ENCODE results near the gene CPNE5. TPM values are rescaled to one million over a fixed set of nuclear protein-coding genes. Genes with fewer than 3 reads are reported as not detected.

The CPNE5 gene
- polyA plus RNA-seq, 1 of the 3 experiments (the other 2 are of a cell fraction) = 0.30 TPM

DNA sequence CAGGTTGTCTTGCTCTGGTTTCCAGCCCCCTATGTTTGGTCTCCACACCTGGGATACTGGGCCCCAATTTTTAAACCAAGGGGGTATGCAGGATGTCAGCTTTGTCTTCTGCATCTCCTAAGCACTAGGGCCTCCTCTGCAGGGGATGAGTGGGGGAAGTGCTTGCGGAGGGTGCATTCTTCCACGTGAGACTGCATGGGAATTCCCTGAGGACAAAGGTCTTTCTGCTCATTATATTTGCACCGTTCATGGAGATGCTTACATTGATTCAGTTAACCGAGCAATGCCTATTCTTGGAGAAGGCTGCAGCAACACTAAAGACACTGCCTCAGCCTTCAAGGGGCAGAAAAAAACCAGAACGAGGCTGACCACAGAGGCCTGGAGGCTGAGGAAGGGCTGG, 96.2 kb downstream of the CPNE5 start (continued):
- TF ChIP-seq, protein P1, sequence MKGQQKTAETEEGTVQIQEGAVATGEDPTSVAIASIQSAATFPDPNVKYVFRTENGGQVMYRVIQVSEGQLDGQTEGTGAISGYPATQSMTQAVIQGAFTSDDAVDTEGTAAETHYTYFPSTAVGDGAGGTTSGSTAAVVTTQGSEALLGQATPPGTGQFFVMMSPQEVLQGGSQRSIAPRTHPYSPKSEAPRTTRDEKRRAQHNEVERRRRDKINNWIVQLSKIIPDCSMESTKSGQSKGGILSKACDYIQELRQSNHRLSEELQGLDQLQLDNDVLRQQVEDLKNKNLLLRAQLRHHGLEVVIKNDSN (IDR thresholded peaks at IDR 0.05; ENCODE audit: borderline replicate concordance, low read depth) = no peak
- TF ChIP-seq, protein P2, sequence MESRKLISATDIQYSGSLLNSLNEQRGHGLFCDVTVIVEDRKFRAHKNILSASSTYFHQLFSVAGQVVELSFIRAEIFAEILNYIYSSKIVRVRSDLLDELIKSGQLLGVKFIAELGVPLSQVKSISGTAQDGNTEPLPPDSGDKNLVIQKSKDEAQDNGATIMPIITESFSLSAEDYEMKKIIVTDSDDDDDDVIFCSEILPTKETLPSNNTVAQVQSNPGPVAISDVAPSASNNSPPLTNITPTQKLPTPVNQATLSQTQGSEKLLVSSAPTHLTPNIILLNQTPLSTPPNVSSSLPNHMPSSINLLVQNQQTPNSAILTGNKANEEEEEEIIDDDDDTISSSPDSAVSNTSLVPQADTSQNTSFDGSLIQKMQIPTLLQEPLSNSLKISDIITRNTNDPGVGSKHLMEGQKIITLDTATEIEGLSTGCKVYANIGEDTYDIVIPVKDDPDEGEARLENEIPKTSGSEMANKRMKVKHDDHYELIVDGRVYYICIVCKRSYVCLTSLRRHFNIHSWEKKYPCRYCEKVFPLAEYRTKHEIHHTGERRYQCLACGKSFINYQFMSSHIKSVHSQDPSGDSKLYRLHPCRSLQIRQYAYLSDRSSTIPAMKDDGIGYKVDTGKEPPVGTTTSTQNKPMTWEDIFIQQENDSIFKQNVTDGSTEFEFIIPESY (IDR thresholded peaks at IDR 0.05; ENCODE audit: borderline replicate concordance, low read depth) = no peak

DNA sequence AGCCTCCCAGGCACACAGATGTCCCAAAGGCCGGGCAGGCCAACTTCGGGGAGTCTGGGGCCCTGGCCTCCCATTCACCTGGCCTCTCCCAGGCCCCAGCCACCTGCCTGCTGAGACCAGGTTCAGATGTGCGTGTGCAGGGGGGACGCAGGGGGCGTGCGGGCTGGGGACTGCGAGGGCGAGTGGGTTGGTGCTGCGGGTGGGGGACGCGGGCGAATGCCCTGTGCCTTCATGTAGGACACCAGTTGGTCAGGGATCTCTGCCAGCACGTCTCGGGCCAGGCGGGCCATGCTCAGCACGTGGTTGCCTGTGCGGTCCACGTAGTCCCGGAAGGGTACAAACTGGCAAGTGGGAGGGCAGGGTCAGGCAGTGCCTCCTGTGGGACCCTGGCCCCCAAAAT, 97.1 kb downstream of the CPNE5 start:
- Histone ChIP-seq H3K4me2 (no peak overlapping the region), H2AFZ (ENCODE audit: low read depth) (no peak overlapping the region)

DNA sequence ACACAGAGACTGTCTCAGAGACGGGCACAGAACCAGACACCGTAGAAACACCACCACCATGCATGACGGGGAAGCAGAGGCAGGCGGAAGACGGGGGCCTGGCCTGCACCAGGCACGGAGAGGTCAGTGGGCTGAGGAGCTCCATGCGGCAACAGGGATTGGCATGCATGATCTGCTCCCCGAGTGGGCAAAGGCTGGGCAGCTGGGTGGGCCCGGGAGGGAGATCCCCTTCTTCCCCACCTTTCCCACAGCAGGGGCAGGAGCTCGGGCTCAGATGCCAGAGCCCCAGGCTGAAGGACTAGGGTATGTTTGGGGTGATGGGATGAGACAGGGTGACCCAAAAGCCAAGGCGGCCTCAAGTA, 98.4 kb downstream of the CPNE5 start:
- no peak overlapping the region for H2AFZ ChIP-seq (ENCODE audit: low read depth)
- H3K79me2 ChIP-seq (ENCODE audit: insufficient read depth) = no peaks in the 10 kb centered on the region
- no peak overlapping the region for H3K9ac ChIP-seq
- H3K4me1 ChIP-seq (ENCODE audit: control insufficient read depth in 1 of 2, insufficient read depth in 2 of 2, low read depth in 1 of 2, low read length in 1 of 2) = peaks cover 0 to 1% of the 10 kb centered on the region in 2 experiments; a peak in 1 of 4 replicates
- ChIA-PET CTCF (interaction anchor here (1.6 kb wide), 1 partner anchor 25 kb away, joined by 4 read pairs; no protein-coding TSS in a partner anchor), POLR2A (no interaction called here)
- H4K20me1 ChIP-seq (ENCODE audit: insufficient read depth) = no peaks in the 10 kb centered on the region
- no peaks in the 10 kb centered on the region for H3K27me3 ChIP-seq (ENCODE audit: insufficient read depth)
- no peak overlapping the region for H3K4me2 ChIP-seq
- H3K9me3 ChIP-seq = no peaks in the 10 kb centered on the region
- H3K36me3 ChIP-seq (replicated peaks in 1 of 2; ENCODE audit: control insufficient read depth in 1 of 2, insufficient read depth in 2 of 2, low read length in 1 of 2) = no peaks in the 10 kb centered on the region
- H3K9me2 ChIP-seq = no peaks in the 10 kb centered on the region
- no peaks in the 10 kb centered on the region for H3F3A ChIP-seq (replicated peaks; ENCODE audit: insufficient read depth)
- 96% methylated on average over 9 of the region's 11 CpGs for WGBS (ENCODE audit: low lambda C conversion rate)
- no peak overlapping the region for H3K4me3 ChIP-seq (ENCODE audit: low read depth in 2 of 2, low read length in 1 of 2)
- DNase-seq = no peak
- no peak overlapping the region for H3K27ac ChIP-seq (ENCODE audit: low read depth in 2 of 2, low read length in 1 of 2)
- TF ChIP-seq RCOR1 (IDR thresholded peaks at IDR 0.05; ENCODE audit: low read length) = no peak
- TF ChIP-seq FOXM1 (IDR thresholded peaks at IDR 0.05; ENCODE audit: low read depth) = no peak
- TF ChIP-seq NFIC (IDR thresholded peaks at IDR 0.05; ENCODE audit: borderline replicate concordance) = no peak
- no peak for TF ChIP-seq TCF12 (IDR thresholded peaks at IDR 0.05)
- no peak for TF ChIP-seq GABPA (IDR thresholded peaks at IDR 0.05; ENCODE audit: low read depth)
- no peak for TF ChIP-seq SMC3 (IDR thresholded peaks at IDR 0.05; ENCODE audit: low read depth, low read length)
- TF ChIP-seq ELF1 (IDR thresholded peaks at IDR 0.05) = no peak
- TF ChIP-seq TEAD4 (IDR thresholded peaks at IDR 0.05; ENCODE audit: borderline replicate concordance, insufficient read depth) = no peak
- TF ChIP-seq RXRA (IDR thresholded peaks at IDR 0.05; ENCODE audit: borderline replicate concordance, low read depth) = no peak
- no peak for TF ChIP-seq RAD21 (IDR thresholded peaks at IDR 0.05; ENCODE audit: low read length)
- TF ChIP-seq TAF1 (IDR thresholded peaks at IDR 0.05; ENCODE audit: borderline replicate concordance, low read depth, low read length) = no peak
- TF ChIP-seq MEF2A (IDR thresholded peaks at IDR 0.05; ENCODE audit: borderline replicate concordance, low read depth) = no peak
- TF ChIP-seq FOXJ3 (CRISPR knock-in tag; IDR thresholded peaks at IDR 0.05) = no peak
- TF ChIP-seq, protein P3, sequence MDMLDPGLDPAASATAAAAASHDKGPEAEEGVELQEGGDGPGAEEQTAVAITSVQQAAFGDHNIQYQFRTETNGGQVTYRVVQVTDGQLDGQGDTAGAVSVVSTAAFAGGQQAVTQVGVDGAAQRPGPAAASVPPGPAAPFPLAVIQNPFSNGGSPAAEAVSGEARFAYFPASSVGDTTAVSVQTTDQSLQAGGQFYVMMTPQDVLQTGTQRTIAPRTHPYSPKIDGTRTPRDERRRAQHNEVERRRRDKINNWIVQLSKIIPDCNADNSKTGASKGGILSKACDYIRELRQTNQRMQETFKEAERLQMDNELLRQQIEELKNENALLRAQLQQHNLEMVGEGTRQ (IDR thresholded peaks at IDR 0.05; ENCODE audit: borderline replicate concordance, low read depth, low read length) = no peak
- no peak for TF ChIP-seq CHD2 (IDR thresholded peaks at IDR 0.05; ENCODE audit: low read length, partially characterized antibody)
- TF ChIP-seq, protein P4, sequence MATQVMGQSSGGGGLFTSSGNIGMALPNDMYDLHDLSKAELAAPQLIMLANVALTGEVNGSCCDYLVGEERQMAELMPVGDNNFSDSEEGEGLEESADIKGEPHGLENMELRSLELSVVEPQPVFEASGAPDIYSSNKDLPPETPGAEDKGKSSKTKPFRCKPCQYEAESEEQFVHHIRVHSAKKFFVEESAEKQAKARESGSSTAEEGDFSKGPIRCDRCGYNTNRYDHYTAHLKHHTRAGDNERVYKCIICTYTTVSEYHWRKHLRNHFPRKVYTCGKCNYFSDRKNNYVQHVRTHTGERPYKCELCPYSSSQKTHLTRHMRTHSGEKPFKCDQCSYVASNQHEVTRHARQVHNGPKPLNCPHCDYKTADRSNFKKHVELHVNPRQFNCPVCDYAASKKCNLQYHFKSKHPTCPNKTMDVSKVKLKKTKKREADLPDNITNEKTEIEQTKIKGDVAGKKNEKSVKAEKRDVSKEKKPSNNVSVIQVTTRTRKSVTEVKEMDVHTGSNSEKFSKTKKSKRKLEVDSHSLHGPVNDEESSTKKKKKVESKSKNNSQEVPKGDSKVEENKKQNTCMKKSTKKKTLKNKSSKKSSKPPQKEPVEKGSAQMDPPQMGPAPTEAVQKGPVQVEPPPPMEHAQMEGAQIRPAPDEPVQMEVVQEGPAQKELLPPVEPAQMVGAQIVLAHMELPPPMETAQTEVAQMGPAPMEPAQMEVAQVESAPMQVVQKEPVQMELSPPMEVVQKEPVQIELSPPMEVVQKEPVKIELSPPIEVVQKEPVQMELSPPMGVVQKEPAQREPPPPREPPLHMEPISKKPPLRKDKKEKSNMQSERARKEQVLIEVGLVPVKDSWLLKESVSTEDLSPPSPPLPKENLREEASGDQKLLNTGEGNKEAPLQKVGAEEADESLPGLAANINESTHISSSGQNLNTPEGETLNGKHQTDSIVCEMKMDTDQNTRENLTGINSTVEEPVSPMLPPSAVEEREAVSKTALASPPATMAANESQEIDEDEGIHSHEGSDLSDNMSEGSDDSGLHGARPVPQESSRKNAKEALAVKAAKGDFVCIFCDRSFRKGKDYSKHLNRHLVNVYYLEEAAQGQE (IDR thresholded peaks at IDR 0.05; ENCODE audit: low read depth, low read length) = no peak
- TF ChIP-seq NRF1 (IDR thresholded peaks at IDR 0.05; ENCODE audit: low read depth, low read length) = no peak

More for the DNA sequence above, 97.1 kb downstream of the CPNE5 start:
- Histone ChIP-seq H4K20me1 (ENCODE audit: insufficient read depth) (no peaks in the 10 kb centered on the region), H3K79me2 (ENCODE audit: insufficient read depth) (no peaks in the 10 kb centered on the region), H3K9ac (no peak overlapping the region), H3K4me1 (ENCODE audit: control insufficient read depth in 1 of 2, insufficient read depth in 2 of 2, low read depth in 1 of 2, low read length in 1 of 2) (no peaks in the 10 kb centered on the region), H3K27ac (ENCODE audit: low read depth in 2 of 2, low read length in 1 of 2) (no peak overlapping the region), H3F3A (replicated peaks; ENCODE audit: insufficient read depth) (no peaks in the 10 kb centered on the region), H3K36me3 (replicated peaks in 1 of 2; ENCODE audit: control insufficient read depth in 1 of 2, insufficient read depth in 2 of 2, low read length in 1 of 2) (no peaks in the 10 kb centered on the region), H3K4me3 (ENCODE audit: low read depth in 2 of 2, low read length in 1 of 2) (no peak overlapping the region), H3K9me2 (no peaks in the 10 kb centered on the region), H3K9me3 (no peaks in the 10 kb centered on the region), H3K27me3 (ENCODE audit: insufficient read depth) (no peaks in the 10 kb centered on the region)
- ChIA-PET CTCF (no interaction called here), POLR2A (no interaction called here)
- TF ChIP-seq SIN3A (IDR thresholded peaks at IDR 0.05; ENCODE audit: borderline replicate concordance, low read depth, low read length) = no peak
- TF ChIP-seq CHD2 (IDR thresholded peaks at IDR 0.05; ENCODE audit: low read length, partially characterized antibody) = no peak
- TF ChIP-seq EZH2phosphoT487 (IDR thresholded peaks at IDR 0.05; ENCODE audit: borderline replicate concordance, low read depth) = no peak
- no peak for DNase-seq
- 60% methylated on average over 1 of the region's 19 CpGs for WGBS (ENCODE audit: low lambda C conversion rate)
